Gastroesophageal sphincter (tissue), 3 donors: Measurements from ENCODE around the gene RFC1.

Source experiments
- CTCF ChIP-seq, 4 experiments: fragments of 200-600 bp in 2 of 4; fragments of 450-650 bp in 2 of 4; sonication (generic) in 1 of 4; IDR thresholded peaks; one replicate each; pipeline ENCODE4 v1.5.1; 2017 to 2019; ENCODE audit warnings: antibody characterized with exemption in 4 of 4, mild to moderate bottlenecking in 2 of 4, moderate library complexity in 2 of 4
- EP300 ChIP-seq: sonication (generic); formaldehyde crosslinking; IDR thresholded peaks from one replicate; pipeline ENCODE4 v1.6.1; 2017; ENCODE audit warnings: antibody characterized with exemption, mild to moderate bottlenecking

DNA sequence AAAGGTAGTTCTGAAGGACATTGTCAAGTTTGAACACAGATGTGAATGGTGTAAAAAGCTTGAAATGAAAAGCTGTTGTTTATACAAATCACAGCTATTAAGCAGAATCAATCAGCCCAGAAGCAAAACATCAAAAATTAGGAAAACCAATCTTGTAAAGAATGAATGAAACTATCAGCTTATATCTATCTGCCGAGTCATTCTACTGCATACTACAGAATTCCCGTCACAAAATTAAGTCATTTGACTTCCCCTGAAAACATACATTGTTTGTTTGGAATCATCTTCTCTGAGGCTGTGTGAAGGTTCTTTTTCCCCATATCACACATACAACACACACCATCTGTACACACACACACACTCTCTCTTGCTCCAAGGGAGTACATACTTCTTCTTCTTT lies 80.3 kb downstream of the RFC1 start:
- TF ChIP-seq CTCF (IDR thresholded peaks at IDR 0.05) (no peak), EP300 (no peak)
